HepG2 (cell line): ENCODE results near the gene BBOF1. TPM values are rescaled to one million over a fixed set of nuclear protein-coding genes. Genes with fewer than 3 reads are reported as not detected.

Experiments
- BRD4 ChIP-seq: sonication (generic); formaldehyde crosslinking; IDR thresholded peaks from 2 replicates; pipeline ENCODE4 v1.4.0; 2020; ENCODE audit warnings: missing genetic modification reagents
- CREB1 ChIP-seq, 2 experiments: fragments of 450-650 bp in 1 of 2; IDR thresholded peaks; 2 replicates each; pipeline ENCODE4 v1.6.1; 2016 to 2017; ENCODE audit warnings: control low read depth in 1 of 2, mild to moderate bottlenecking in 1 of 2, missing compliant biosample characterization in 1 of 2, missing genetic modification characterization in 1 of 2
- DBP ChIP-seq: sonication (generic); formaldehyde crosslinking; IDR thresholded peaks from 2 replicates; pipeline ENCODE4 v1.4.0; 2020; ENCODE audit warnings: missing genetic modification reagents; ENCODE audit errors: not compliant biosample characterization
- EP300 ChIP-seq, 3 experiments: sonication (generic) in 1 of 3; formaldehyde crosslinking in 1 of 3; IDR thresholded peaks; 2 replicates each; pipeline versions ENCODE4 v1.5.1 to v1.6.1; 2011 to 2020; ENCODE audit warnings: low read depth in 2 of 3, low read length in 2 of 3, borderline replicate concordance in 1 of 3, improper control_type of control experiment in 1 of 3, mild to moderate bottlenecking in 1 of 3, missing genetic modification reagents in 1 of 3, moderate library complexity in 1 of 3
- FOSL2 ChIP-seq: sonication (generic); formaldehyde crosslinking; IDR thresholded peaks from 2 replicates; pipeline ENCODE4 v1.4.0; 2020; ENCODE audit warnings: missing genetic modification reagents
- FOXJ3 ChIP-seq: sonication (generic); formaldehyde crosslinking; IDR thresholded peaks from 2 replicates; pipeline ENCODE4 v1.4.0; 2020; ENCODE audit warnings: missing genetic modification reagents, mild to moderate bottlenecking, borderline replicate concordance
- GMEB2 ChIP-seq: IDR thresholded peaks from 2 replicates; pipeline ENCODE4 v1.6.1; 2016; ENCODE audit warnings: missing biosample characterization, missing genetic modification reagents, low read depth
- GTF2F1 ChIP-seq: fragments of 150-350 bp; IDR thresholded peaks from 2 replicates; pipeline ENCODE4 v1.6.1; 2014; ENCODE audit warnings: low read length
- HNRNPL ChIP-seq: fragments of 200-400 bp; formaldehyde crosslinking; IDR thresholded peaks from 2 replicates; pipeline ENCODE4 v1.6.1; 2017; ENCODE audit warnings: mild to moderate bottlenecking, low read depth, low read length
- MED1 ChIP-seq: sonication (generic); formaldehyde crosslinking; IDR thresholded peaks from 2 replicates; pipeline ENCODE4 v1.4.0; 2020; ENCODE audit warnings: missing genetic modification reagents
- MED8 ChIP-seq: sonication (generic); formaldehyde crosslinking; IDR thresholded peaks from 2 replicates; pipeline ENCODE4 v1.8.1; 2023; ENCODE audit warnings: mild to moderate bottlenecking, missing genetic modification reagents; ENCODE audit not compliant: insufficient replicate concordance
- SMYD3 ChIP-seq: sonication (generic); formaldehyde crosslinking; IDR thresholded peaks from 2 replicates; pipeline ENCODE4 v1.8.1; 2023; ENCODE audit warnings: mild to moderate bottlenecking, missing genetic modification reagents
- TIGD3 ChIP-seq: sonication (generic); formaldehyde crosslinking; IDR thresholded peaks from 2 replicates; pipeline ENCODE4 v1.5.1; 2020; ENCODE audit warnings: mild to moderate bottlenecking, missing genetic modification reagents, borderline replicate concordance
- YY1 ChIP-seq: IDR thresholded peaks from 2 replicates; pipeline ENCODE4 v1.6.1; 2011; ENCODE audit warnings: low read length, low read depth, moderate library complexity, mild to moderate bottlenecking; ENCODE audit not compliant: insufficient read depth, insufficient replicate concordance
- ZC3H13 ChIP-seq: sonication (generic); formaldehyde crosslinking; IDR thresholded peaks from 2 replicates; pipeline ENCODE4 v1.8.1; 2023; ENCODE audit warnings: mild to moderate bottlenecking, missing genetic modification reagents, moderate library complexity
- ZMYM3 ChIP-seq: sonication (generic); formaldehyde crosslinking; IDR thresholded peaks from 2 replicates; pipeline ENCODE4 v1.5.1; 2020; ENCODE audit warnings: mild to moderate bottlenecking, missing genetic modification reagents
- ZNF207 ChIP-seq: fragments of 450-650 bp; IDR thresholded peaks from 2 replicates; pipeline ENCODE4 v1.6.1; 2016; ENCODE audit warnings: antibody characterized with exemption, borderline replicate concordance
- ZNF331 ChIP-seq: sonication (generic); formaldehyde crosslinking; IDR thresholded peaks from 2 replicates; pipeline ENCODE4 v1.4.0; 2020; ENCODE audit warnings: missing genetic modification reagents
- ZNF367 ChIP-seq: sonication (generic); formaldehyde crosslinking; IDR thresholded peaks from 2 replicates; pipeline ENCODE4 v1.4.0; 2020; ENCODE audit warnings: missing genetic modification reagents, borderline replicate concordance
- ZNF549 ChIP-seq: sonication (generic); formaldehyde crosslinking; IDR thresholded peaks from 2 replicates; pipeline ENCODE4 v1.5.0; 2020; ENCODE audit warnings: missing genetic modification reagents
- ZNF558 ChIP-seq: sonication (generic); formaldehyde crosslinking; IDR thresholded peaks from 2 replicates; pipeline ENCODE4 v1.9.0; 2022; ENCODE audit warnings: mild to moderate bottlenecking, missing genetic modification reagents, borderline replicate concordance
- ZNF7 ChIP-seq: IDR thresholded peaks from 2 replicates; pipeline ENCODE4 v1.6.1; 2016; ENCODE audit warnings: missing biosample characterization, missing genetic modification reagents
- ZNF720 ChIP-seq: sonication (generic); formaldehyde crosslinking; IDR thresholded peaks from 2 replicates; pipeline ENCODE4 v1.4.0; 2020; ENCODE audit warnings: missing genetic modification reagents
- ZNF737 ChIP-seq: sonication (generic); formaldehyde crosslinking; IDR thresholded peaks from 2 replicates; pipeline ENCODE4 v1.5.0; 2020; ENCODE audit warnings: missing genetic modification reagents, mild to moderate bottlenecking, borderline replicate concordance
- ZNF75D ChIP-seq: sonication (generic); formaldehyde crosslinking; IDR thresholded peaks from 2 replicates; pipeline ENCODE4 v1.8.1; 2023; ENCODE audit warnings: missing genetic modification reagents, mild to moderate bottlenecking, borderline replicate concordance
- ZSCAN21 ChIP-seq: sonication (generic); formaldehyde crosslinking; IDR thresholded peaks from 2 replicates; pipeline ENCODE4 v1.8.0; 2022; ENCODE audit warnings: mild to moderate bottlenecking, missing genetic modification reagents, moderate library complexity, borderline replicate concordance
- polyA plus RNA-seq, 8 experiments: library from polyadenylated mRNA; depleted of rRNA in 3 of 8; stranded (reverse) in 7 of 8; unstranded in 1 of 8; fragments of >200 nt; fragmentation: Illumina TruSeq in 4 of 8; extraction: Trizol in 4 of 8; gene quantifications; 2 replicates each; pipeline versions ENCODE4 v1.2.1 to v1.2.3, GENCODE V29; 2011 to 2016; ENCODE audit warnings: low read depth in 4 of 8, missing spikeins in 1 of 8, mixed read lengths in 1 of 8; ENCODE audit not compliant: insufficient read depth in 1 of 8
- total RNA-seq, 5 experiments: library from RNA; depleted of rRNA; stranded (reverse); fragments of >200 nt; fragmentation: Illumina TruSeq; extraction: Trizol; gene quantifications; 2 replicates each; pipeline ENCODE4 v1.2.3, GENCODE V29; 2016; ENCODE audit warnings: low read depth in 1 of 5
- TF ChIP-seq, protein P1 (sequence below): sonication (generic); formaldehyde crosslinking; IDR thresholded peaks from 2 replicates; pipeline ENCODE4 v1.8.1; 2023; ENCODE audit warnings: mild to moderate bottlenecking, moderate library complexity, missing genetic modification reagents

The BBOF1 gene
- total and polyA plus RNA-seq, 2 of the 13 experiments (the other 11 are each of a cell fraction or from before 2014, with no cell fraction given), result 1.6 to 2.3 TPM

GRCh38 chr14:73995977-73996378 is 23.2 kb upstream of the BBOF1 start (continued):
- TF ChIP-seq ZNF331 (CRISPR knock-in tag) (no peak), ZNF558 (CRISPR knock-in tag) (no peak), FOSL2 (CRISPR knock-in tag) (peak; percentile 33; the same call in 1 of the 2 replicates), ZNF720 (CRISPR knock-in tag) (no peak), MED8 (CRISPR knock-in tag) (no peak), ZNF367 (CRISPR knock-in tag) (no peak), ZNF207 (no peak), ZC3H13 (CRISPR knock-in tag) (no peak), ZMYM3 (CRISPR knock-in tag) (no peak), HNRNPL (no peak), DBP (no peak), GMEB2 (CRISPR knock-in tag) (no peak), EP300 (IDR thresholded peaks at IDR 0.05; ENCODE audit: low read depth in 2 of 2, low read length in 2 of 2) (peak in 1 of 2 experiments; percentile 15; a peak in 1 of 4 replicates), EP300 (CRISPR knock-in tag; IDR thresholded peaks at IDR 0.05; ENCODE audit: borderline replicate concordance) (0 out of 2 replicates have a peak, but pooled peaks have one; percentile 26), YY1 (no peak), TIGD3 (CRISPR knock-in tag) (no peak), ZNF75D (CRISPR knock-in tag) (no peak), CREB1 (IDR thresholded peaks at IDR 0.05) (no peak), CREB1 (CRISPR knock-in tag; IDR thresholded peaks at IDR 0.05) (no peak), BRD4 (CRISPR knock-in tag) (0 out of 2 replicates have a peak, but pooled peaks have one; percentile 42), ZSCAN21 (CRISPR knock-in tag) (no peak), FOXJ3 (CRISPR knock-in tag) (no peak), SMYD3 (no peak), ZNF737 (CRISPR knock-in tag) (no peak), ZNF7 (CRISPR knock-in tag) (no peak), MED1 (CRISPR knock-in tag) (peak; percentile 74), ZNF549 (CRISPR knock-in tag) (no peak), GTF2F1 (no peak)
- TF ChIP-seq, protein P1, sequence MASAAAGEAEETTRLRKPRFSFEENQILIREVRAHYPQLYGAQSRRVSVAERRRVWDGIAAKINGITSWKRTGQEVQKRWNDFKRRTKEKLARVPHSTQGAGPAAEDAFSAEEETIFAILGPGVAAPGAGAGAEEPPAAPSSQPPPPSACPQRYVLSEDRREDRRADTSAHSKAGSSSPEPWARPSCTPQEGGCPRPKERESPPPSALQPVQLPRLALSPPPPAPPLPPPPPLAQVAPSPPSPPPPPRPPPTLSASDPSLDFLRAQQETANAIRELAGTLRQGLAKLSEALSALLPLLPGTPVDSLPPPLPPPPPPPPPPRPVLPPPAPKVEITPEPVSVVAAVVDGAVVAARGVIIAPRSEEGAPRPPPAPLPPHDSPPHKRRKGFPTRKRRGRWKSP (CRISPR knock-in tag), result no peak
